ENCODE measurements around the gene OTULINL.

Gene OTULINL

DNA sequence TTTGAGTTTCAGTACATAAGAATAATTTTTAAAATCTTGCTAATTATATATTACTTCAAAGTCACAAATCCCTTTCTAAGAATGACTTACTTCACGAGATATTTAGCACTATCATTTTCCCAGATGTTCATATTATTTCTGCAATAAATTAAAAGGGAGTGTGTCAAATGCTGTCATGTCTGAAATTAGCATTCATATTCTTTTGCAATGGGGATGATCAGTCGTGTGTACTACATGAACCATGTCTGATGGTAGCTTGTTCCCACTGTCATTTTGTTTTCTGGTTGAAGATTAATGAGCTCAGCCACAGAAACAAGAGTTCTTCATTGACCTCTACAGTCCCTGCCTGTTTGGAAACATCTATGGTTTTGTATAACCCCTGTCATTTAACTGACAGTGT is 30.1 kb downstream of the OTULINL start:
- Histone ChIP-seq H3K36me3 (ENCODE audit: control insufficient read depth in 2 of 2, insufficient read depth in 1 of 2, low read length in 2 of 2) (peaks cover 13 to 58% of the 10 kb centered on the region in 2 experiments), H3K4me3 (ENCODE audit: low read depth, low read length) (no peak overlapping the region), H3K27ac (ENCODE audit: extremely low read depth, low read depth, low read length) (no peak overlapping the region), H3K9me3 (ENCODE audit: control insufficient read depth, insufficient read depth, low read depth, low read length) (no peaks in the 10 kb centered on the region), H3K4me1 (ENCODE audit: control insufficient read depth, insufficient read depth, low read length) (no peaks in the 10 kb centered on the region)
- CTCF ChIA-PET: no interaction called here
- POLR2A ChIA-PET: no interaction called here
- no peak for TF ChIP-seq ZNF654 (tag by site-specific recombination; IDR thresholded peaks at IDR 0.05; ENCODE audit: low read depth)
- TF ChIP-seq ZNF664 (tag by site-specific recombination; IDR thresholded peaks at IDR 0.05): no peak
- TF ChIP-seq ZNF423 (tag by site-specific recombination; IDR thresholded peaks at IDR 0.05): no peak
- TF ChIP-seq EGR2 (tag by site-specific recombination; IDR thresholded peaks at IDR 0.05; ENCODE audit: low read depth): no peak
- TF ChIP-seq ZBTB48 (tag by site-specific recombination; IDR thresholded peaks at IDR 0.05): no peak
- no peak for TF ChIP-seq ZNF514 (tag by site-specific recombination; IDR thresholded peaks at IDR 0.05)
- TF ChIP-seq KLF16 (tag by site-specific recombination; IDR thresholded peaks at IDR 0.05): no peak
- TF ChIP-seq ZNF747 (tag by site-specific recombination; IDR thresholded peaks at IDR 0.05): no peak
- no peak for TF ChIP-seq MZF1 (tag by site-specific recombination; IDR thresholded peaks at IDR 0.05; ENCODE audit: borderline replicate concordance)

DNA sequence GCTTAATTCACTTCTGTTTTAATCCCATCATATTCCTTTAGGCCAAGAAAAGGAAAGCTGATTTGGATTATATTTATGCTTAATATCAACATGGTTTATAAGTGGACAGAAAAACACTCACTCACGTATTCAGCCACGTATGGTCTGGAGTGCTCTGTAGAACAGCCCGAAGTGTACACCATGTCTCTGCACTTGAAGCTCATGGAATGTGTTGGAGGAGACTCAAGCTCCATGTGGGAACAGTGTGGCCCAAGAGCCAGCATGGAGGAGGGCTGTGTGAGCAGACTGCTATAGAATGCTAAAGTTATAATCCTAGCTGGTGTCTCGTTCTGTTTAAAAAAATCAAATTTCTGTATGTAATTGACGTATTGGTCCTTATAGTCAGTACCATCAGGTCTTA is 32.9 kb downstream of the OTULINL start:
- CTCF ChIA-PET: interaction anchor here (0.8 to 1.1 kb wide), 2 partner anchors 72 to 637 kb away, joined by 3 to 4 read pairs; no protein-coding TSS in a partner anchor
- Histone ChIP-seq H3K4me3 (ENCODE audit: low read depth, low read length) (no peak overlapping the region), H3K27ac (ENCODE audit: extremely low read depth, low read depth, low read length) (no peak overlapping the region), H3K4me1 (ENCODE audit: control insufficient read depth, insufficient read depth, low read length) (no peaks in the 10 kb centered on the region), H3K36me3 (ENCODE audit: control insufficient read depth in 2 of 2, insufficient read depth in 1 of 2, low read length in 2 of 2) (peaks cover 13 to 48% of the 10 kb centered on the region in 2 experiments), H3K9me3 (ENCODE audit: control insufficient read depth, insufficient read depth, low read depth, low read length) (no peaks in the 10 kb centered on the region)
- POLR2A ChIA-PET: no interaction called here
- TF ChIP-seq ZNF610 (tag by site-specific recombination; IDR thresholded peaks at IDR 0.05; ENCODE audit: borderline replicate concordance) (no peak), KLF7 (tag by site-specific recombination; IDR thresholded peaks at IDR 0.05; ENCODE audit: borderline replicate concordance) (no peak), ZNF571 (tag by site-specific recombination; IDR thresholded peaks at IDR 0.05) (no peak), ZNF175 (tag by site-specific recombination; IDR thresholded peaks at IDR 0.05) (no peak), ZNF664 (tag by site-specific recombination; IDR thresholded peaks at IDR 0.05) (no peak), ZBTB48 (tag by site-specific recombination; IDR thresholded peaks at IDR 0.05) (no peak), ZNF791 (tag by site-specific recombination; IDR thresholded peaks at IDR 0.05) (no peak), ZNF23 (tag by site-specific recombination; IDR thresholded peaks at IDR 0.05; ENCODE audit: borderline replicate concordance) (no peak), RBAK (tag by site-specific recombination; IDR thresholded peaks at IDR 0.05) (no peak), ATF2 (tag by site-specific recombination; IDR thresholded peaks at IDR 0.05; ENCODE audit: low read depth) (no peak), ZBTB7A (tag by site-specific recombination; IDR thresholded peaks at IDR 0.05; ENCODE audit: low read depth) (no peak), ZNF184 (tag by site-specific recombination; IDR thresholded peaks at IDR 0.05) (no peak)
- TF ChIP-seq, protein P1, sequence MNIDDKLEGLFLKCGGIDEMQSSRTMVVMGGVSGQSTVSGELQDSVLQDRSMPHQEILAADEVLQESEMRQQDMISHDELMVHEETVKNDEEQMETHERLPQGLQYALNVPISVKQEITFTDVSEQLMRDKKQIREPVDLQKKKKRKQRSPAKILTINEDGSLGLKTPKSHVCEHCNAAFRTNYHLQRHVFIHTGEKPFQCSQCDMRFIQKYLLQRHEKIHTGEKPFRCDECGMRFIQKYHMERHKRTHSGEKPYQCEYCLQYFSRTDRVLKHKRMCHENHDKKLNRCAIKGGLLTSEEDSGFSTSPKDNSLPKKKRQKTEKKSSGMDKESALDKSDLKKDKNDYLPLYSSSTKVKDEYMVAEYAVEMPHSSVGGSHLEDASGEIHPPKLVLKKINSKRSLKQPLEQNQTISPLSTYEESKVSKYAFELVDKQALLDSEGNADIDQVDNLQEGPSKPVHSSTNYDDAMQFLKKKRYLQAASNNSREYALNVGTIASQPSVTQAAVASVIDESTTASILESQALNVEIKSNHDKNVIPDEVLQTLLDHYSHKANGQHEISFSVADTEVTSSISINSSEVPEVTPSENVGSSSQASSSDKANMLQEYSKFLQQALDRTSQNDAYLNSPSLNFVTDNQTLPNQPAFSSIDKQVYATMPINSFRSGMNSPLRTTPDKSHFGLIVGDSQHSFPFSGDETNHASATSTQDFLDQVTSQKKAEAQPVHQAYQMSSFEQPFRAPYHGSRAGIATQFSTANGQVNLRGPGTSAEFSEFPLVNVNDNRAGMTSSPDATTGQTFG (tag by site-specific recombination; IDR thresholded peaks at IDR 0.05; ENCODE audit: borderline replicate concordance): no peak

GRCh38 chr5:14615365-14615764 is 33.8 kb downstream of the OTULINL start:
- ChIA-PET CTCF (interaction anchor here (0.8 kb wide), 1 partner anchor 638 kb away, joined by 3 read pairs; no protein-coding TSS in a partner anchor), POLR2A (no interaction called here)
- no peak overlapping the region for H3K4me3 ChIP-seq (ENCODE audit: low read depth, low read length)
- no peaks in the 10 kb centered on the region for H3K9me3 ChIP-seq (ENCODE audit: control insufficient read depth, insufficient read depth, low read depth, low read length)
- peaks cover 10 to 41% of the 10 kb centered on the region in 2 experiments for H3K36me3 ChIP-seq (ENCODE audit: control insufficient read depth in 2 of 2, insufficient read depth in 1 of 2, low read length in 2 of 2)
- H3K27ac ChIP-seq (ENCODE audit: extremely low read depth, low read depth, low read length): no peak overlapping the region
- no peaks in the 10 kb centered on the region for H3K4me1 ChIP-seq (ENCODE audit: control insufficient read depth, insufficient read depth, low read length)
- TF ChIP-seq ZNF561 (tag by site-specific recombination; IDR thresholded peaks at IDR 0.05; ENCODE audit: borderline replicate concordance) (no peak), ZNF621 (tag by site-specific recombination; IDR thresholded peaks at IDR 0.05) (no peak)
